Amygdala (tissue), 56 donors: ENCODE results near the gene ADAP1.

ENCODE experiments used
- DNase-seq, 56 donors: peaks; one replicate each; lab custom pipeline; 2025; lab: John Stamatoyannopoulos, UW

ADAP1 gene

GRCh38 chr7:915291-916218 is 38.9 kb downstream of the ADAP1 start:
- no peak for DNase-seq

- no peak for DNase-seq
Observed at GRCh38 chr7:914521-915194, 39.8 kb downstream of the ADAP1 start.

GRCh38 chr7:913736-914520 is 40.6 kb downstream of the ADAP1 start:
- DNase-seq: peak in 37 of 56 donors; percentile 26 to 84 (median 57)

- peak in 49 of 56 donors; percentile 29 to 92 (median 66) for DNase-seq
Observed at GRCh38 chr7:911791-912480, 42.5 kb downstream of the ADAP1 start.

GRCh38 chr7:910931-911431 is 43.5 kb downstream of the ADAP1 start:
- no peak for DNase-seq

GRCh38 chr7:910441-910861 is 44.0 kb downstream of the ADAP1 start:
- DNase-seq: no peak

- DNase-seq: peak in 27 of 56 donors; percentile 8 to 69 (median 39)
Observed at GRCh38 chr7:909358-910329, 44.8 kb downstream of the ADAP1 start.

GRCh38 chr7:908591-909357 is 45.7 kb downstream of the ADAP1 start:
- DNase-seq: peak in 23 of 56 donors; percentile 13 to 74 (median 48)

- no peak for DNase-seq
Observed at GRCh38 chr7:908159-908581, 46.3 kb downstream of the ADAP1 start.

- peak in 3 of 56 donors; percentile 10 to 62 (median 16) for DNase-seq
Observed at GRCh38 chr7:907158-907980, 47.1 kb downstream of the ADAP1 start.

- DNase-seq: no peak
Observed at GRCh38 chr7:906776-907157, 47.7 kb downstream of the ADAP1 start.

- DNase-seq: no peak
Observed at GRCh38 chr7:904847-905246, 49.6 kb downstream of the ADAP1 start.

- no peak for DNase-seq
Observed at GRCh38 chr7:903921-904755, 50.3 kb downstream of the ADAP1 start.

- no peak for DNase-seq
Observed at GRCh38 chr7:902996-903395, 51.5 kb downstream of the ADAP1 start.

GRCh38 chr7:901388-902154 is 52.9 kb downstream of the ADAP1 start:
- peak in 44 of 56 donors; percentile 18 to 95 (median 65) for DNase-seq
